ENCODE results near the gene ADAMTS2. TPM values are rescaled to one million over a fixed set of nuclear protein-coding genes. Genes with fewer than 3 reads are reported as not detected.

Gene ADAMTS2
- total and polyA plus RNA-seq, 2 of the 8 experiments (the other 6 are each of a cell fraction or from before 2014, with no cell fraction given): 6.6 to 7.3 TPM

GRCh38 chr5:179129607-179130071 is 215.6 kb downstream of the ADAMTS2 start:
- H3K79me2 ChIP-seq (ENCODE audit: control insufficient read depth in 1 of 2, insufficient read depth in 2 of 2, low read length in 2 of 2): no peaks in the 10 kb centered on the region
- H3K4me2 ChIP-seq (ENCODE audit: insufficient read depth in 1 of 2, low read depth in 2 of 2, low read length in 2 of 2): no peak overlapping the region
- WGBS, 2 experiments (ENCODE audit: extremely low coverage in 1 of 2, insufficient coverage in 1 of 2, insufficient read length in 1 of 2, insufficient replicate concordance in 2 of 2, low coverage in 1 of 2, low lambda C conversion rate in 2 of 2, missing lambda C conversion rate in 1 of 2): 83% methylated on average over 16 of the region's 18 CpGs; no CpG with 5 or more reads in 1 of the 2 experiments
- no peak overlapping the region for H3K4me3 ChIP-seq (ENCODE audit: extremely low read depth in 1 of 4, insufficient read depth in 2 of 4, low read depth in 3 of 4, low read length in 4 of 4)
- CTCF ChIA-PET (ENCODE audit: partially characterized antibody): no interaction called here
- H3K14ac ChIP-seq (ENCODE audit: insufficient read length): no peak overlapping the region
- POLR2A ChIA-PET (ENCODE audit: partially characterized antibody): interaction anchor here (0.7 kb wide), 1 partner anchor 12 kb away, joined by 3 read pairs; no protein-coding TSS in a partner anchor
- no peak for FAIRE-seq
- H3K4me1 ChIP-seq (replicated peaks in 1 of 4; ENCODE audit: control insufficient read depth in 3 of 4, insufficient read depth in 4 of 4, low read length in 3 of 4): no peaks in the 10 kb centered on the region
- peaks cover 12 to 38% of the 10 kb centered on the region in 2 experiments; a peak in 3 of 4 replicates for H3K9me3 ChIP-seq (ENCODE audit: insufficient read depth in 2 of 2, low read depth in 1 of 2, low read length in 1 of 2)
- no peak overlapping the region for H4K5ac ChIP-seq (ENCODE audit: insufficient read length, low read depth, low read length)
- H4K91ac ChIP-seq (replicated peaks; ENCODE audit: insufficient read length, low read length): no peak overlapping the region
- H2BK15ac ChIP-seq (ENCODE audit: low read length): no peak overlapping the region
- no peaks in the 10 kb centered on the region for H3K23me2 ChIP-seq (ENCODE audit: low read depth, low read length)
- no peaks in the 10 kb centered on the region for H3K36me3 ChIP-seq (ENCODE audit: control insufficient read depth in 2 of 4, insufficient read depth in 4 of 4, low read length in 3 of 4)
- H4K20me1 ChIP-seq (replicated peaks in 1 of 2; ENCODE audit: control insufficient read depth in 1 of 2, insufficient read depth in 2 of 2, low read length in 2 of 2): no peaks in the 10 kb centered on the region
- H3K27ac ChIP-seq (ENCODE audit: low read depth, low read length): no peak overlapping the region
- H2BK120ac ChIP-seq (replicated peaks; ENCODE audit: low read depth, low read length): no peak overlapping the region
- H2AFZ ChIP-seq (ENCODE audit: low read length): no peak overlapping the region
- no peaks in the 10 kb centered on the region for H3K79me1 ChIP-seq (ENCODE audit: low read depth, low read length)
- DNase-seq (ENCODE audit: low read depth in 1 of 2, low spot score in 2 of 2): no peak
- no peak overlapping the region for H4K8ac ChIP-seq (ENCODE audit: extremely low read depth, insufficient read depth, low read length)
- no peaks in the 10 kb centered on the region for H3K27me3 ChIP-seq (replicated peaks in 1 of 4; ENCODE audit: control insufficient read depth in 3 of 4, extremely low read depth in 1 of 4, insufficient read depth in 3 of 4, low read length in 3 of 4)
- H3K9ac ChIP-seq (replicated peaks in 1 of 4; ENCODE audit: extremely low read depth in 1 of 4, low read depth in 3 of 4, low read length in 3 of 4): no peak overlapping the region
- no peak overlapping the region for H3K18ac ChIP-seq (ENCODE audit: extremely low read depth, low read length)
- no peak overlapping the region for H3K56ac ChIP-seq (replicated peaks; ENCODE audit: insufficient read length, low read depth, low read length)
- no peak overlapping the region for H2BK20ac ChIP-seq (ENCODE audit: low read length)
- no peak overlapping the region for H2BK12ac ChIP-seq (ENCODE audit: low read depth, low read length)
- H3K4ac ChIP-seq (replicated peaks; ENCODE audit: insufficient read length, low read depth, low read length): no peak overlapping the region
- H3K23ac ChIP-seq (ENCODE audit: insufficient read length): no peak overlapping the region
- TF ChIP-seq EZH2 (IDR thresholded peaks at IDR 0.05; ENCODE audit: low read depth, low read length, severe bottlenecking) (no peak), CTBP2 (IDR thresholded peaks at IDR 0.05; ENCODE audit: borderline replicate concordance, insufficient read depth, insufficient read length, low read length) (no peak), PHF8 (conservative IDR thresholded peaks at IDR 0.05; ENCODE audit: low read depth, low read length) (no peak), CEBPB (IDR thresholded peaks at IDR 0.05; ENCODE audit: low read depth, low read length) (no peak), EP300 (IDR thresholded peaks at IDR 0.05; ENCODE audit: borderline replicate concordance in 1 of 2, low read depth in 2 of 2, low read length in 2 of 2) (no peak), CHD2 (IDR thresholded peaks at IDR 0.05; ENCODE audit: low read length) (no peak), GTF2F1 (IDR thresholded peaks at IDR 0.05; ENCODE audit: borderline replicate concordance, low read depth, low read length) (no peak), SRF (IDR thresholded peaks at IDR 0.05; ENCODE audit: low read depth, low read length) (no peak), HDAC6 (IDR thresholded peaks at IDR 0.05; ENCODE audit: low read depth, low read length) (no peak), CBX5 (IDR thresholded peaks at IDR 0.05; ENCODE audit: low read depth, low read length) (no peak), BACH1 (IDR thresholded peaks at IDR 0.05; ENCODE audit: low read length) (no peak)
- H2AK5ac ChIP-seq (ENCODE audit: low read depth, low read length): no peak overlapping the region
- H2BK5ac ChIP-seq (ENCODE audit: low read depth, low read length): no peak overlapping the region
